HL-60 (cell line): Measurements from ENCODE around the gene AADACL3.

Experiments
- DNase-seq, 2 experiments: peaks; one replicate each; pipeline ENCODE4 v3.0.0-alpha.2; 2010 to 2020; ENCODE audit warnings: low read depth in 1 of 2, low spot score in 1 of 2
- H3K27ac ChIP-seq: fragments of 250-450 bp; sonication (Bioruptor Pico); replicated peaks from 2 replicates; pipeline ENCODE4 v1.5.1; 2020; ENCODE audit warnings: mild to moderate bottlenecking, moderate library complexity
- H3K27me3 ChIP-seq: fragments of 250-450 bp; sonication (Bioruptor Pico); 2 replicates; pipeline ENCODE4 v1.5.1; 2021; ENCODE audit warnings: mild to moderate bottlenecking, moderate library complexity; ENCODE audit not compliant: insufficient read depth, poor library complexity, severe bottlenecking
- H3K4me3 ChIP-seq: replicated peaks from 2 replicates; pipeline ENCODE4 v1.5.1; 2011; ENCODE audit warnings: mild to moderate bottlenecking, control low read depth, low read length; ENCODE audit not compliant: insufficient read depth
- GABPA ChIP-seq: IDR thresholded peaks from 2 replicates; pipeline ENCODE4 v1.6.1; 2012; ENCODE audit warnings: low read depth
- POLR2AphosphoS5 ChIP-seq: IDR thresholded peaks from 2 replicates; pipeline ENCODE4 v1.6.1; 2012; ENCODE audit warnings: low read depth
- SPI1 ChIP-seq: IDR thresholded peaks from 2 replicates; pipeline ENCODE4 v1.6.1; 2012; ENCODE audit warnings: low read depth, mild to moderate bottlenecking, borderline replicate concordance
- TF ChIP-seq, protein P1 (sequence below): IDR thresholded peaks from one replicate; pipeline ENCODE4 v1.5.1; 2011; ENCODE audit warnings: low read length, control low read depth, inconsistent platforms; ENCODE audit not compliant: insufficient read depth
- TF ChIP-seq, protein P2 (sequence below): IDR thresholded peaks from 2 replicates; pipeline ENCODE4 v1.6.1; 2012; ENCODE audit warnings: low read depth; ENCODE audit not compliant: insufficient replicate concordance

Gene AADACL3

DNA sequence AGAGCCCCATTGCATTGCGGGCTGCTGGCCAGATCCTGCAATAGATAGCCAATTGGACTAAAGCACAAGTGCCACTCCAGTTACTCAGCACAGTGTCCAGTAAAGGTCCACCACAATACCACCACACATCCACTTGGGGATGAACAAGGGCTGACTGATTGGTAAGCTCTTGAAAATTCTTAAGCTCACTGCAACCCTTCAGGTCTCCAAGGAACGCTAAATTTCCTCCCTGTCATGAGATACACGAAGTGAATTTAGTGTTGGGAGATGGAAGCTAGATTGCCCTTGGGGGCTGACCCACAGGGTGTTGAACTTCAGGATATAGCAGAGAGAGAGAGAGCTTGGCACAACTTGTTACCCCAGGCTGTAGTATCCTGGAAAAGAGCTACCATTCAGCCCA lies 9.8 kb upstream of the AADACL3 start:
- Histone ChIP-seq H3K27ac (no peak overlapping the region), H3K4me3 (no peak overlapping the region), H3K27me3 (no peaks in the 10 kb centered on the region)
- TF ChIP-seq, protein P1, sequence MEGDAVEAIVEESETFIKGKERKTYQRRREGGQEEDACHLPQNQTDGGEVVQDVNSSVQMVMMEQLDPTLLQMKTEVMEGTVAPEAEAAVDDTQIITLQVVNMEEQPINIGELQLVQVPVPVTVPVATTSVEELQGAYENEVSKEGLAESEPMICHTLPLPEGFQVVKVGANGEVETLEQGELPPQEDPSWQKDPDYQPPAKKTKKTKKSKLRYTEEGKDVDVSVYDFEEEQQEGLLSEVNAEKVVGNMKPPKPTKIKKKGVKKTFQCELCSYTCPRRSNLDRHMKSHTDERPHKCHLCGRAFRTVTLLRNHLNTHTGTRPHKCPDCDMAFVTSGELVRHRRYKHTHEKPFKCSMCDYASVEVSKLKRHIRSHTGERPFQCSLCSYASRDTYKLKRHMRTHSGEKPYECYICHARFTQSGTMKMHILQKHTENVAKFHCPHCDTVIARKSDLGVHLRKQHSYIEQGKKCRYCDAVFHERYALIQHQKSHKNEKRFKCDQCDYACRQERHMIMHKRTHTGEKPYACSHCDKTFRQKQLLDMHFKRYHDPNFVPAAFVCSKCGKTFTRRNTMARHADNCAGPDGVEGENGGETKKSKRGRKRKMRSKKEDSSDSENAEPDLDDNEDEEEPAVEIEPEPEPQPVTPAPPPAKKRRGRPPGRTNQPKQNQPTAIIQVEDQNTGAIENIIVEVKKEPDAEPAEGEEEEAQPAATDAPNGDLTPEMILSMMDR: no peak
- TF ChIP-seq SPI1 (no peak), GABPA (no peak), POLR2AphosphoS5 (no peak)
- TF ChIP-seq, protein P2, sequence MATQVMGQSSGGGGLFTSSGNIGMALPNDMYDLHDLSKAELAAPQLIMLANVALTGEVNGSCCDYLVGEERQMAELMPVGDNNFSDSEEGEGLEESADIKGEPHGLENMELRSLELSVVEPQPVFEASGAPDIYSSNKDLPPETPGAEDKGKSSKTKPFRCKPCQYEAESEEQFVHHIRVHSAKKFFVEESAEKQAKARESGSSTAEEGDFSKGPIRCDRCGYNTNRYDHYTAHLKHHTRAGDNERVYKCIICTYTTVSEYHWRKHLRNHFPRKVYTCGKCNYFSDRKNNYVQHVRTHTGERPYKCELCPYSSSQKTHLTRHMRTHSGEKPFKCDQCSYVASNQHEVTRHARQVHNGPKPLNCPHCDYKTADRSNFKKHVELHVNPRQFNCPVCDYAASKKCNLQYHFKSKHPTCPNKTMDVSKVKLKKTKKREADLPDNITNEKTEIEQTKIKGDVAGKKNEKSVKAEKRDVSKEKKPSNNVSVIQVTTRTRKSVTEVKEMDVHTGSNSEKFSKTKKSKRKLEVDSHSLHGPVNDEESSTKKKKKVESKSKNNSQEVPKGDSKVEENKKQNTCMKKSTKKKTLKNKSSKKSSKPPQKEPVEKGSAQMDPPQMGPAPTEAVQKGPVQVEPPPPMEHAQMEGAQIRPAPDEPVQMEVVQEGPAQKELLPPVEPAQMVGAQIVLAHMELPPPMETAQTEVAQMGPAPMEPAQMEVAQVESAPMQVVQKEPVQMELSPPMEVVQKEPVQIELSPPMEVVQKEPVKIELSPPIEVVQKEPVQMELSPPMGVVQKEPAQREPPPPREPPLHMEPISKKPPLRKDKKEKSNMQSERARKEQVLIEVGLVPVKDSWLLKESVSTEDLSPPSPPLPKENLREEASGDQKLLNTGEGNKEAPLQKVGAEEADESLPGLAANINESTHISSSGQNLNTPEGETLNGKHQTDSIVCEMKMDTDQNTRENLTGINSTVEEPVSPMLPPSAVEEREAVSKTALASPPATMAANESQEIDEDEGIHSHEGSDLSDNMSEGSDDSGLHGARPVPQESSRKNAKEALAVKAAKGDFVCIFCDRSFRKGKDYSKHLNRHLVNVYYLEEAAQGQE: no peak
- DNase-seq: no peak

DNA sequence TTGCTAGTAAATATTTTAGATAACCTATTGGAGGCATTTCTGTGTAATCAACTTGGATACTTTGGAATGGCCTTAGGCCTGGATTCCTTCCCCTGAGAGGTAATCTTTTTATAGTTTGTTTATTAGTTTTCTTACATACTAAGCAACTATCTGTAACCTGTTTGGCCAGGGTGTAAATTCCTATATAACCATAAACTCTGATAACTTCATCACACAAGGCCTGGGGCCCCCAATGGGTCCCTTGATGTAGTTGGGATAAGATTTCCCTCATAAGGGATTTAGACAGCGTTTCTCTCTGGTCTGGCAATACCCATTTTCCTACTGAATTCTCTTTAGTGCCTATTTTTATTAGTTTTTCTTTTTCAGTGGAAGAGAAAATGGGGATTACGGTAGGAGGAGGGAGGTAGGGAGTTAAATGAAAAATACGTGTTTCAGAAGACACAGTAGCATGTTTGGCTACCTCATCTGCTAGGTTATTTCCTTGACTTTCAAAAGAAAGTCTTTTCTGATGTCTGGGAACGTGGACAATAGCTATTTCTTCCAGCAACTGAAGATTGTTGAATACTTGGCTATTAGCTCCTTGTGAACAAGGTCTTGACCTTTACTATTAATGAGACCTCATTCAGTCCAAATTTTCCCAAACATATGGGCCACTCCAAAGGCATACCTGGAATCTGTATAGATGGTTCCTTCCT lies 7.4 kb upstream of the AADACL3 start:
- TF ChIP-seq, protein P1: no peak
- no peak for TF ChIP-seq SPI1
- no peak for TF ChIP-seq POLR2AphosphoS5
- TF ChIP-seq, protein P2: no peak
- TF ChIP-seq GABPA: no peak

DNA sequence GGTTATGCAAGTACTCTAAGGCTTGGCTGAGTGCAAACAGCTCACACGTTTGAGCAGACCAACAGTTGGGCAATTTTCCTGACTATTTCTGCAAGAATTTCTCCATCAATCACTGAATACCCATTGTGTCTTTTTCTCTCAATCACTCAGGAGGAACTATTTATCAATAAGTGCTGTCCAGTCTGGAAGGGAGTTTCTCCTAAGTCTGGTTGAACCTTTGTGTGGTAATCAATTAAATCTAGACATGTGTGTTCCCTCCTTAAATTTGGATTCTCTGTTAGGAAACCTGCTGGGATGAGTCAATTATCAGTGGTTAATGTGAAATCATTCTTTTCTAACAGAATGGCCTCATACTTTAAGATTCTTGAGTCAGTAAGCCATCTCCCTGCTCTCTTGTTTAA lies 6.8 kb upstream of the AADACL3 start:
- H3K4me3 ChIP-seq: no peak overlapping the region
- H3K27ac ChIP-seq: peak overlapping the region; percentile 62
- TF ChIP-seq GABPA (no peak), SPI1 (no peak), POLR2AphosphoS5 (no peak)
- H3K27me3 ChIP-seq: no peaks in the 10 kb centered on the region
- peak; percentile 40 to 42 for DNase-seq

More for the DNA sequence above, 7.4 kb upstream of the AADACL3 start:
- no peak for DNase-seq
- no peaks in the 10 kb centered on the region for H3K27me3 ChIP-seq
- no peak overlapping the region for H3K4me3 ChIP-seq
- peak overlapping the region; percentile 62 for H3K27ac ChIP-seq

DNA sequence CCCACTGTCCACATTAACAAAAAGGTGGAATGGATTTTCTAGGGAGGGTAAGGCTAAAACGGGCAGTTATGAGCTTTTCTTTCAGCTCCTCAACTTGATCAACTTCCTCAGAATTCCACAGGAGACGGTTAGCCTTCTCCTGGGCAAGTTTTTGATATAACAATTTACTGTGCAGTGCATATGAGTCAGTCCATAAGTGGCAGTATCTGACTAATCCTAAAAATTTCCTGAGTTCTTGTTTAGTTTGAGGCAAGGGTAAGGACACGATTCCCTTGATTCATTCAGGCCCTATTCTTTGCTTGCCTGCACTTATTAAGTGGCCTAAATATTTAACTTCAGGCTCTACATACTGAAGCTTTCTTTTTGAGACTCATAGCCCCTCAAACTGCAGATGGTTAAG lies 6.2 kb upstream of the AADACL3 start:
- peak overlapping the region; percentile 62 for H3K27ac ChIP-seq
- no peak overlapping the region for H3K4me3 ChIP-seq
- TF ChIP-seq, protein P2: no peak
- TF ChIP-seq GABPA (no peak), SPI1 (no peak), POLR2AphosphoS5 (no peak)
- TF ChIP-seq, protein P1: no peak
- no peaks in the 10 kb centered on the region for H3K27me3 ChIP-seq
- no peak for DNase-seq
